ENCODE measurements around the gene CDCA8. TPM values are rescaled to one million over a fixed set of nuclear protein-coding genes. Genes with fewer than 3 reads are reported as not detected.
A peak's percentile ranks its signal among the peaks of the same experiment; 100 is the strongest.
"Not testable (repeated sequence)": the region's sequence is repeated elsewhere in the genome, so short reads cannot be mapped to it uniquely, and the experiment has no call there.

Gene CDCA8
- total and polyA plus RNA-seq, 2 experiments from 2014 or later = 7.0 to 30.8 TPM

DNA sequence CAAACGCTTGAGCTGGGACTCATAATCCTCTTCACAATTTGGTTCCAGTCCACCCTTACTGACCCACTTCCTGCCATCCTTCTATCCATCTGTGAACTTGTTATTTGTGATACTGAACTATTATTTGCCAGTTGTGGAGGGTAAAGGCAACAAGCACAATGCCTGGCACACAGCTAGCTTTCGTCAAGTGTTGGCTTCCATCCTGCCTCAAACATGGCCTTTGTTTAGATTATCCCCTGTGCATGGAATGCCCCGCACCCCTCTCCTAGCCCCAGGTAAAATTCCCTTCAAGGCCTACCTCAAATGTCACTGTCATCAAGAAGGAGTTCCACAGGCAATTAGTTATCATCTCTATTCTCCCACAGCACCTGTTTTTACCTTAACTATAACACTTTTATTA is 11.4 kb upstream of the CDCA8 start:
- H3K36me3 ChIP-seq = peaks cover 21% of the 10 kb centered on the region
- H3K27ac ChIP-seq = no peak overlapping the region
- H3K4me1 ChIP-seq (ENCODE audit: low read depth) = peaks cover 3% of the 10 kb centered on the region
- H3K27me3 ChIP-seq = peaks cover 7% of the 10 kb centered on the region
- DNase-seq (ENCODE audit: low read depth in 1 of 2, low spot score in 1 of 2) = no peak
- H3K9me3 ChIP-seq (ENCODE audit: low read depth) = no peaks in the 10 kb centered on the region
- no peak for TF ChIP-seq CTCF (IDR thresholded peaks at IDR 0.05; ENCODE audit: low read depth, low read length)
- no peak overlapping the region for H3K4me3 ChIP-seq

DNA sequence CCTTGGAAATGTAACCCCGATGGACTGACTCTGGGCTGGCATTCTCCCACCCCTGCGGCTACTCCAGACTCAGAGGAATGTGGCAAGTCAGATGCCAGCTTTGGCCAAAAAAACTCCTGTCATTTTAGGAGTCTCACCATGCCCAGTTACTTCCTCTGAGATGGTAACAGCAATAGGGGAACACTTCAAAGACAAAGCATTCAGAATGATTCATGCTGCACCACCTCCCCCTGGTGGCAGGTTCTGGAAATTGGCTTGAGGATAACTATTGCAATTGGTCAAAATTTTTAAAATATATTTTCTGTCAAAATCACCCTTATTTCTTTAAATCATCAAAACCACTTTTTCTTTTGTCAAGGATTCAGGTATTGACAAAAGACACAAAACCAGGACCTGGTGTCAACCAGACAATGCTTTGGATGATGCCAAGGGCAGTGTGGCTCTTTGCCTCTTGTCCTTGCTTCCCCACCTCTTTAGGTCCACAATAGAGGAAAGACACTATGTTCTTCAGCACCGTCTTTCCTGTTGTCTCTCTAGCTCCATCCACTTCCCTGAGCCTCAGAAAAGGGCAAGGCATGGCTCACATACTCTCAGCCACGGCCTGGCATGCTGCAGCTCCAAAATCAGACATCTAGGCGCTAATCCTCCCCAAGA is 9.9 kb upstream of the CDCA8 start:
- Histone ChIP-seq H3K4me3 (no peak overlapping the region), H3K9me3 (ENCODE audit: low read depth) (no peaks in the 10 kb centered on the region), H3K4me1 (ENCODE audit: low read depth) (no peaks in the 10 kb centered on the region), H3K27me3 (peaks cover 7% of the 10 kb centered on the region), H3K36me3 (peaks cover 28% of the 10 kb centered on the region), H3K27ac (no peak overlapping the region)
- peak; percentile 75 to 76 for DNase-seq (ENCODE audit: low read depth in 1 of 2, low spot score in 1 of 2)
- peak; percentile 80 for TF ChIP-seq CTCF (IDR thresholded peaks at IDR 0.05; ENCODE audit: low read depth, low read length)

GRCh38 chr1:37684182-37684581 is 8.1 kb upstream of the CDCA8 start:
- H3K27me3 ChIP-seq; H3K9me3 ChIP-seq (ENCODE audit: low read depth); DNase-seq (ENCODE audit: low read depth in 1 of 2, low spot score in 1 of 2); H3K27ac ChIP-seq; H3K4me3 ChIP-seq; H3K4me1 ChIP-seq (ENCODE audit: low read depth): not testable (repeated sequence)
- H3K36me3 ChIP-seq = peaks cover 28% of the 10 kb centered on the region

- TF ChIP-seq CTCF (IDR thresholded peaks at IDR 0.05; ENCODE audit: low read depth, low read length) = no peak
These were observed 6.6 kb upstream of the CDCA8 start for GRCh38 chr1:37685722-37686121.

DNA sequence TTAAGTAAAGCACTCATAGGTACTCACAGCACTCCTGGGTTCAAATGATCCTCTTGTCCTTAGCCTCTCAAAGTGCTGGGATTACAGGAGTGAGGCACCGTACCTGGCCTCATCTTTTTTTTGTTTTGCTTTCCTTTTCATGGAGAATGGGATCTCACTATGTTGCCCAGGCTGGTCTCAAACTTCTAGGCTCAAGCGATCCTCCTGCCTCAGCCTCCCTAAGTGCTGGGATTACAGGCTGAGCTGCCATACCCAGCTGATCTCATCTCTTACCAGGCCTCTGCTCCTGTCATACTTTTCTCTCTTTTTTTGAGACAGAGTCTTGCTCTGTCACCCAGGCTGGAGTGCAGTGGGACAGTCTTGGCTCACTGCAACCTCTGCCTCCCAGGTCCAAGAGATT is 4.6 kb upstream of the CDCA8 start:
- not testable (repeated sequence) for H3K4me3 ChIP-seq; DNase-seq (ENCODE audit: low read depth in 1 of 2, low spot score in 1 of 2); H3K27ac ChIP-seq; H3K27me3 ChIP-seq; H3K9me3 ChIP-seq (ENCODE audit: low read depth)
- H3K4me1 ChIP-seq (ENCODE audit: low read depth) = peaks cover 14% of the 10 kb centered on the region
- peaks cover 28% of the 10 kb centered on the region for H3K36me3 ChIP-seq

More at GRCh38 chr1:37685722-37686121, 6.6 kb upstream of the CDCA8 start:
- Histone ChIP-seq H3K4me1 (ENCODE audit: low read depth) (peaks cover 7% of the 10 kb centered on the region), H3K27me3 (no peaks in the 10 kb centered on the region), H3K36me3 (peaks cover 28% of the 10 kb centered on the region), H3K4me3 (no peak overlapping the region), H3K9me3 (ENCODE audit: low read depth) (no peaks in the 10 kb centered on the region), H3K27ac (no peak overlapping the region)
- DNase-seq (ENCODE audit: low read depth in 1 of 2, low spot score in 1 of 2) = no peak

DNA sequence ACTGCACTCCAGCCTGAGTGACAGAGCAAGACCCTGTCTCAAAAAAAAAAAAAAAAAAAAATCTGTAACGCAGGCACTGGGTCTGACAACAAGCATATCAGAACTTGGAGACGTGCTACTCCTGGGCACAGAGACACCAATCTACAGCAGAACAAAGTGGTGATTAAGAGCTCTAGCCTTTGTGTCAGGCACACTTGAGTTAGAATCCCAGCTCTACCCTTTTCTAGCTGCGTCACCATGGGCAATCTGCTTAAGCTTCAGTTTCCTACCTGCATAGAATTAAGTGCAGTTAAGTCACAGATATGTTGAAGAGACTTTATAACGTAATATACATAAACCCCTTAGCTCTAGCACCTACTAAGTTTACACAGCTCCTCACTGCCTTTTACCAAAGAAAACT is 3.4 kb upstream of the CDCA8 start:
- no peak for TF ChIP-seq CTCF (IDR thresholded peaks at IDR 0.05; ENCODE audit: low read depth, low read length)
- H3K4me3 ChIP-seq = no peak overlapping the region
- DNase-seq (ENCODE audit: low read depth in 1 of 2, low spot score in 1 of 2) = no peak
- H3K36me3 ChIP-seq = peaks cover 19% of the 10 kb centered on the region
- H3K4me1 ChIP-seq (ENCODE audit: low read depth) = peaks cover 14% of the 10 kb centered on the region
- no peaks in the 10 kb centered on the region for H3K9me3 ChIP-seq (ENCODE audit: low read depth)
- H3K27me3 ChIP-seq = no peaks in the 10 kb centered on the region
- H3K27ac ChIP-seq = no peak overlapping the region

All from cardiac muscle cell (in vitro differentiated cells and primary cell).